Skin epidermis (tissue), 12 donors: ENCODE data around the gene PADI2.

Source experiments
- H3K27ac ChIP-seq, 21 experiments: fragments of 200-600 bp; sonication (generic) in 11 of 21; one replicate each; pipeline ENCODE4 v1.5.0; 2020; ENCODE audit warnings: mild to moderate bottlenecking in 3 of 21, inconsistent platforms in 2 of 21, moderate library complexity in 2 of 21
- H3K4me3 ChIP-seq, 7 experiments: fragments of 200-600 bp; sonication (generic) in 2 of 7; one replicate each; pipeline ENCODE4 v1.5.0; 2020; ENCODE audit warnings: inconsistent platforms in 2 of 7, mild to moderate bottlenecking in 2 of 7, moderate library complexity in 1 of 7

PADI2 gene

GRCh38 chr1:17141441-17142197 lies 22.4 kb upstream of the PADI2 start:
- Histone ChIP-seq H3K4me3 (no peak overlapping the region), H3K27ac (peak overlapping the region in 4 of 21 experiments; percentile 23 to 49 (median 38))

GRCh38 chr1:17140279-17140678 lies 21.0 kb upstream of the PADI2 start:
- Histone ChIP-seq H3K27ac (no peak overlapping the region), H3K4me3 (no peak overlapping the region)

- H3K27ac ChIP-seq = peak overlapping the region in 1 of 21 experiments; percentile 21
- no peak overlapping the region for H3K4me3 ChIP-seq
These were observed 20.4 kb upstream of the PADI2 start for GRCh38 chr1:17139637-17140036.

- Histone ChIP-seq H3K4me3 (no peak overlapping the region), H3K27ac (no peak overlapping the region)
These were observed 18.2 kb upstream of the PADI2 start for GRCh38 chr1:17137441-17137840.

- Histone ChIP-seq H3K27ac (no peak overlapping the region), H3K4me3 (no peak overlapping the region)
These were observed 17.7 kb upstream of the PADI2 start for GRCh38 chr1:17136936-17137335.

- no peak overlapping the region for H3K4me3 ChIP-seq
- H3K27ac ChIP-seq = no peak overlapping the region
These were observed 16.9 kb upstream of the PADI2 start for GRCh38 chr1:17136145-17136544.

GRCh38 chr1:17135530-17135929 lies 16.3 kb upstream of the PADI2 start:
- no peak overlapping the region for H3K4me3 ChIP-seq
- no peak overlapping the region for H3K27ac ChIP-seq

- no peak overlapping the region for H3K27ac ChIP-seq
- no peak overlapping the region for H3K4me3 ChIP-seq
These were observed 15.5 kb upstream of the PADI2 start for GRCh38 chr1:17134724-17135123.

GRCh38 chr1:17134034-17134433 lies 14.8 kb upstream of the PADI2 start:
- H3K4me3 ChIP-seq = no peak overlapping the region
- H3K27ac ChIP-seq = no peak overlapping the region

- Histone ChIP-seq H3K4me3 (no peak overlapping the region), H3K27ac (no peak overlapping the region)
These were observed 10.9 kb upstream of the PADI2 start for GRCh38 chr1:17130138-17130635.

- peak overlapping the region in 12 of 21 experiments; percentile 13 to 75 (median 46) for H3K27ac ChIP-seq
These were observed 9.1 kb upstream of the PADI2 start for GRCh38 chr1:17128361-17128760.

GRCh38 chr1:17125756-17126237 lies 6.5 kb upstream of the PADI2 start:
- no peak overlapping the region for H3K27ac ChIP-seq
- H3K4me3 ChIP-seq = no peak overlapping the region

More at GRCh38 chr1:17128361-17128760, 9.1 kb upstream of the PADI2 start:
- no peak overlapping the region for H3K4me3 ChIP-seq

GRCh38 chr1:17123196-17124045 lies 4.2 kb upstream of the PADI2 start:
- Histone ChIP-seq H3K27ac (peak overlapping the region in 1 of 21 experiments; percentile 4), H3K4me3 (no peak overlapping the region)

- H3K27ac ChIP-seq = peak overlapping the region in 1 of 21 experiments; percentile 4
These were observed 3.4 kb upstream of the PADI2 start for GRCh38 chr1:17122521-17123164.

GRCh38 chr1:17121881-17122280 lies 2.6 kb upstream of the PADI2 start:
- H3K27ac ChIP-seq = no peak overlapping the region

More at GRCh38 chr1:17122521-17123164, 3.4 kb upstream of the PADI2 start:
- H3K4me3 ChIP-seq = no peak overlapping the region

GRCh38 chr1:17120962-17121837 lies 1.9 kb upstream of the PADI2 start:
- H3K4me3 ChIP-seq = no peak overlapping the region
- H3K27ac ChIP-seq = no peak overlapping the region

More at GRCh38 chr1:17121881-17122280, 2.6 kb upstream of the PADI2 start:
- H3K4me3 ChIP-seq = no peak overlapping the region

- Histone ChIP-seq H3K4me3 (no peak overlapping the region), H3K27ac (no peak overlapping the region)
These were observed 1.2 kb upstream of the PADI2 start for GRCh38 chr1:17120481-17120877.

GRCh38 chr1:17119773-17120480 lies 676 bp upstream of the PADI2 start:
- peak overlapping the region; percentile 4 to 32 (median 26) for H3K4me3 ChIP-seq
- H3K27ac ChIP-seq = peak overlapping the region in 3 of 21 experiments; percentile 16 to 35 (median 33)
